Superior temporal gyrus (tissue), 1 donor: Measurements from ENCODE around the gene PDE11A.
"Not testable (repeated sequence)": the region's sequence is repeated elsewhere in the genome, so short reads cannot be mapped to it uniquely, and the experiment has no call there.

Experiments used
- DNase-seq: peaks from one replicate; pipeline ENCODE4 v3.0.0-alpha.2; 2016; ENCODE audit errors: extremely low spot score

The PDE11A gene

GRCh38 chr2:178074123-178075005 lies 1.8 kb upstream of the PDE11A start:
- no peak for DNase-seq

GRCh38 chr2:178072000-178072382 lies 586 bp downstream of the PDE11A start:
- no peak for DNase-seq

- DNase-seq = no peak
These were observed 1.8 kb downstream of the PDE11A start for GRCh38 chr2:178070824-178071223.

GRCh38 chr2:178069551-178069950 lies 3.0 kb downstream of the PDE11A start:
- DNase-seq = no peak

DNA sequence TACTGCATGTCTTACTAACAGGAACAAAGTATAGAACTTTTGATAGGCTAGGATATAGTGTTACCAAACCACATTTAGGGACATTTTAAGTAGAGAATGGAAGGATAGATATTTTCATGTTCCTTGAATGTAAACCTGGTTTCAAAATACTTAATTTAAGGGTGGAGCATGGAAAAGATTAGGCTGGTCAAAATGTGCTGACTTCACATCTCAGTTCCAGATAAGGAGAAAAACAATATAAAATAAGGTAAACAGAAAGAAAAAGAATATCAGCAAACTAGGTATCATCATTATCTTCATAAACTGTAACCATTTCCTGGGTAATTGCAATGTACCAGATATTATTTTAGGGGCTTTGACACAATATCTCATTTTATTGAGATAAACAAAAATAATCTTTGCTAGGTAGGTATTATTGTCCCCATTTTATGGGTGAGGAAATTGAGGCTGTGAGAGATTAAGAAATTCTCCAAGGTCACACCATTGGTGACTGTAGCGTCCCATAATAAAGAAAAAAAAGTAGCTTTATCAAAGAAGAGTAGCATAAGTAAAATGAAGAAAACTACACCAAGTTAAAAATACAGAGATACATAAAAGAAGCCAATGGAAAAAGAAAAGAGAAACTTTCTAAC lies 3.6 kb downstream of the PDE11A start:
- DNase-seq = no peak

DNA sequence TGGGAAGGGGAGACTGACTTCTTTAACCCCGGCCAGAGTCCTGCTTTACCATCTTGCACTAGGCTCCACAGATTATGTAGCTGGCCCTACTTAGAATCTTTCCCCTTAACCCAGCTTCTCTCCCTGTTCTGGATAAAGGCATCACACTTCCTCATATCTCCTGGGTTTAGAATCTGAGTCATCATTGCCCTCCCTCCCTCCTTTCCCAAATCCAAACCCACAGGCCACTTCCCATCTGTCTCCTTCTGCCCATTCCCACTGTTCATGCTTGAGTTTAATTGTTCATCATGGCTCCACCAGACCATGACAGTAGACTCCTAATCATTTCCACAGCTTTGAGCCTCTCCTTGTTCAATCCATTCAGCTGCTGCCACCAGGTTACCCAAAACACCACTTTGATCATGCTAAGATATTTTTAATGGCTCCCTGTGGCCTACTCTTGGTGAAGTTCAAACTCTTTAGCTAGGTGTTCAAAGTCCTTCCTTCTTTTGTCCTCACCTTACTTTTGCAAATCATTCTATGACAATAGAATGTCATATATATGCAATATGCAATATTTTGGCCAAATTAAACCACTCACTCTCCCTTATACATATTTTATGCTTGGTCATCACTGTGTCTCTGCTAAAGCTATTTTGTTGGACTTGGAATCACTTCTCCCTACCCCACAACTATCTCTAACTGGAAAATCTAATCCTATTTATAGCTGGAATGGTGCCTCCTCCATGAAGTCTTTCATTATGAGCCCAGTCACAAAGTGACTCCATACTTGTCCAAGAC lies 5.5 kb downstream of the PDE11A start:
- no peak for DNase-seq

- DNase-seq = no peak
These were observed 6.3 kb downstream of the PDE11A start for GRCh38 chr2:178066324-178066723.

- no peak for DNase-seq
These were observed 12.9 kb downstream of the PDE11A start for GRCh38 chr2:178059681-178060080.

- no peak for DNase-seq
These were observed 13.5 kb downstream of the PDE11A start for GRCh38 chr2:178059111-178059510.

DNA sequence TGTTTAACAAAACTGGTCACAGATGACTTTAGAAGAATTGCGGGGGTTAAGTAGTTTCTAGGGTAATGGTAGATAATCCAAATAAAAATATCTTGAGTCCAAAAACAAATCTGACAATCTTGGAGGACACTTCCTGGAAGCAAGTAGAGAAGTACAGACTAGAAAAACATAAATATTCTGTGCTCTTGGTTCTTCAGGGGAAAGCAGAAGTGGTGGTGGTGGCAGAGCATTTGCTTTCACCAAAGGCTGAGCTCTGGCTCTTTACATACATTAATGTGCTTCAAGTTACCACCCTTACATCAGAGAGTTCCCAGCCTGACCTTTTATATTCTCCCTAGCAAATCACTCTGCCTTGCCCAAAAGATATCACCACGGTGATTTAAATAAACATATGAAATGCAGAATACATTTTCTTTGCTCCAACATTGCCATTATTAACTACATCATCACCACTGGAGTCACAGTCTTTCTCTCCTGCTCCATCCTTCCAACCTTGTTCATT lies 15.3 kb downstream of the PDE11A start:
- DNase-seq = no peak

DNA sequence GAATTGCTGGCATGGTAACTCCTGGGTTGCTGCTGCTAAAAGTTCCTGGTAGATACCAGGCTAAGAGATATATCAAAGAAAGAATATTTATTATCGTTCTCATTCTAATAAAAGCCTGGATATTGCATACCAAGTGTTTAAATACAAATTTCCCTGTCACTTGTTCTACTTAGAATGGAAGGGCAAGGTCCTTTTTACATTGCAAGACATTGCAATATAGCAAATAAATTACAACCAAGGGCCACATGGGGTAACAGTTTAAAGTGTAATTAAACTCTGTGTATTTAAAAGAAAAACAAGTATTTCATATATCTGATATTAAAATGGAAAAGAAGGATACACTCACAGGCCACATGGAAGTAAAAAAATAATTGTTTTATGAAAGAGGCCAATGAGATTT lies 16.2 kb downstream of the PDE11A start:
- no peak for DNase-seq

GRCh38 chr2:178051257-178051656 lies 21.3 kb downstream of the PDE11A start:
- DNase-seq = not testable (repeated sequence)

DNA sequence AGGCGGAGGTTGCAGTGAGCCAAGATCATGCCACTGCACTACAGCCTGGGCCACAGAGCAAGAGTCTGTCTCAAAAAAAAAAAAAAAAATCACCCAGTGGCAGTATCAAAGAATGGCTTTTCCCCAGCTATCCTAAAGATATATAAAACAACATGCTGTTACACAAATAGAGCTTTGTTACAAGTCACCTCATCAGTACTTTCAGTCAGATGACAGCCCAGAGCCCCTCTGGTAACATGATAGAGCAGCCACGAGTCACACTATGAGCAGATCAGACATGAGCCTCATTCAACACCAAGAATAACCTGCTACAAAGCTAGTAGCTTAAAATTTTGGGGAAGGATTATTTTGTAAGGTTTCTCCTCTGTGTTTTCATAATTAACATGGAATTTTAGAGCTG lies 25.2 kb downstream of the PDE11A start:
- DNase-seq = no peak

DNA sequence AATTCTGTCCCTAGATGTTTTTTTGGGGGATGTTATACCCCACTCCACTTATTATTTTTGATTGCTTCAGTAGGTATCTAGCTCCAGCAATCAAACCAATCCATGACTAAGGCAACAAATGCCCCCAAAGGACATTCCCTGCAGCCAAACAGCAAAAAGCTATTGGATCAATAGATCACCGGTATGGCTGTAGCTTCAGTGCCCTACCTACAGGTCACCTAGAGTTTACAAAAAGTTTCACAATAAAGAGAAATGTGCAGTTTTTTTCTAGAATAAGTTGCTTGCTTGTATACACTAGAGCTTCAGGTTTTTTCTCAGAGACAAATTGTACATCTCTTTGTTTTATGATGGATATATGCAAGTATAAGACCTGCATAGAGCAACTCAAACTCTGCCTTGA lies 27.7 kb downstream of the PDE11A start:
- DNase-seq = no peak

GRCh38 chr2:178043266-178043665 lies 29.3 kb downstream of the PDE11A start:
- no peak for DNase-seq

DNA sequence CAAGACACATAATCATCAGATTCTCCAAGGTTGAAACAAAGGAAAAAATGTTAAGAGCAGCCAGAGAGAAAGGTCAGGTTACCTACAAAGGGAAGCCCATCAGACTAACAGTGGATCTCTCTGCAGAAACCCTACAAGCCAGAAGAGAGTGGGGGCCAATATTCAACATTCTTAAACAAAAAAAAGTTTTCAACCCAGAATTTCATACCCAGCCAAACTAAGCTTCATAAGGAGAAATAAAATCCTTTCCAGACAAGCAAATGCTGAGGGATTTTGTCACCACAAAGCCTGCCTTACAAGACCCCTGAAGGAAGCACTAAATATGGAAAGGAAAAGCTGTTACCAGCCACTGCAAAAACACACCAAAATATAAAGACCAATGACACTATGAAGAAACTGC lies 39.0 kb downstream of the PDE11A start:
- not testable (repeated sequence) for DNase-seq

- no peak for DNase-seq
These were observed 43.2 kb downstream of the PDE11A start for GRCh38 chr2:178029342-178029741.

GRCh38 chr2:178025551-178026185 lies 46.9 kb downstream of the PDE11A start:
- DNase-seq = no peak

DNA sequence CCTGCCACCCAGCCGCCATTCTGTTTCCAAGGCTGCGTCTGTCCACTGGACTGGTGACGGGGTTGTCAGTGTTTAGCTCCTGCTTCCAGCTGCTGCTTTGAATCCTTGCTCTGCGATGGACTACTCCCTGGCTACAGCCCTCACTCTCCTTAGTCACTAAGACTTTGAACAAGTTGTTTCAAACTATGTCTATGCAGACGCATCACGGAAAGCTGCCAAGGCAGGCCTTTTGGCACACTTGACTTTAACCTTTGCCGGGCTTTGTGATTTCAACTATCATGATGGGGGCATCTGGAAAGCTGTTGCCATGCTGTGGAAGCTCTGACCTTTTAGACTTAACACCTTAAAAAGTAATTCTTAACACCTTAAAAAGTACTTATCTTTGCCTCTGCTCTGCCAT lies 54.4 kb downstream of the PDE11A start:
- no peak for DNase-seq

- DNase-seq = no peak
These were observed 56.0 kb downstream of the PDE11A start for GRCh38 chr2:178016612-178017011.

DNA sequence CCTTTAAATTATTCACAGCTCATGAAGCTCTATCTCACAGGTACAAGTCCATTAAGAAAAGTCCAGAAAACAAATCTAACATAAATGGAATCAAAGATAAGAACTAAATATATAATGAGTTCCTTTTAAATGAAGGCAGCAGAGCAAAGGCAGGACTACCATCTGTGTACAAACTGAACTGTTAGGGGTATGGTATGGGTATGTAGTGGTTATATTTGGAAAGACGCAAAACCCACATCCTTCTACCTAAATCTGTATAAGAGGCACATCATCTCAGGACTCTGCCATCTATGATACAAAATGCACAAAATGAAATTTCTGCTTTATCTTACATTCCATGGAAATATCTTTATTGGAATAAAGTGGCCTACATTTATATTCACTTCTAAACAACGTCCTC lies 59.9 kb downstream of the PDE11A start:
- no peak for DNase-seq

GRCh38 chr2:178009813-178010212 lies 62.8 kb downstream of the PDE11A start:
- no peak for DNase-seq
